K562 (cell line): ENCODE results near the gene ALK. TPM values are rescaled to one million over a fixed set of nuclear protein-coding genes. Genes with fewer than 3 reads are reported as not detected.

ENCODE experiments used
- ATAC-seq: fragments of 200-7000 bp; cut with Tn5 transposase; 3 replicates; pipeline ENCODE4 v1.9.1; 2020; ENCODE audit warnings: moderate library complexity
- BruUV-seq: library from RNA; stranded (reverse); fragments of 400-500 nt; replicated peaks from 2 replicates; lab custom pipeline; 2021; lab: Mats Ljungman, UMichigan
- CTCF ChIA-PET: fragments of 300-600 bp; formaldehyde crosslinking; extraction: SDS; loops from one replicate; lab custom pipeline; 2021; ENCODE audit warnings: low intra/inter-chr PET ratio; lab: Yijun Ruan, JAX
- POLR2A ChIA-PET: fragments of 300-600, 350-650 bp; sonication (Branson Sonifier 250); formaldehyde crosslinking; extraction: SDS; loops from one replicate; lab custom pipeline; 2021; ENCODE audit warnings: antibody characterized with exemption, inconsistent platforms; lab: Yijun Ruan, JAX
- DNase-seq, 4 experiments: peaks; one replicate each; pipeline versions ENCODE4 v3.0.0 to v3.0.0-alpha.2; 2011 to 2018; ENCODE audit warnings: low spot score in 3 of 4, mixed read lengths in 3 of 4; ENCODE audit errors: extremely low read depth in 1 of 4
- FAIRE-seq: peaks from 2 replicates; lab custom pipeline; 2011; peaks lifted over from hg19 to GRCh38; lab: Jason Lieb, UNC
- H2AFZ ChIP-seq: 2 replicates; pipeline ENCODE4 v1.6.0; 2011; ENCODE audit warnings: low read depth, low read length, control low read depth, inconsistent platforms
- H3K27ac ChIP-seq: fragments of 200-600 bp; 3 replicates; pipeline ENCODE4 v1.8.0; 2011; ENCODE audit warnings: low read depth, mild to moderate bottlenecking, control low read depth, inconsistent platforms, low read length, moderate library complexity, mixed read lengths; ENCODE audit errors: extremely low read depth
- H3K27me3 ChIP-seq, 2 experiments: fragments of 300-600 bp in 1 of 2; 2 replicates in 1 of 2; 3 replicates in 1 of 2; pipeline versions ENCODE4 v1.6.0 to v1.8.0; 2011; ENCODE audit warnings: inconsistent platforms in 2 of 2, low read length in 2 of 2, mild to moderate bottlenecking in 1 of 2, mixed read lengths in 1 of 2, moderate library complexity in 1 of 2; ENCODE audit not compliant: control insufficient read depth in 2 of 2, insufficient read depth in 2 of 2
- H3K36me3 ChIP-seq: fragments of 300-600 bp; 3 replicates; pipeline ENCODE4 v1.8.0; 2011; ENCODE audit warnings: mild to moderate bottlenecking, low read length, inconsistent platforms; ENCODE audit not compliant: control insufficient read depth, insufficient read depth
- H3K4me1 ChIP-seq, 2 experiments: fragments of 200-600 bp in 1 of 2; replicated peaks in 1 of 2; 2 replicates in 1 of 2; 3 replicates in 1 of 2; pipeline versions ENCODE4 v1.5.1 to v1.8.0; 2011; ENCODE audit warnings: inconsistent platforms in 2 of 2, low read length in 2 of 2, mild to moderate bottlenecking in 1 of 2, mixed read lengths in 1 of 2, moderate library complexity in 1 of 2; ENCODE audit not compliant: control insufficient read depth in 2 of 2, insufficient read depth in 2 of 2
- H3K4me2 ChIP-seq: 2 replicates; pipeline ENCODE4 v1.6.1; 2011; ENCODE audit warnings: low read length, control low read depth, inconsistent platforms, mixed read lengths; ENCODE audit not compliant: insufficient read depth
- H3K4me3 ChIP-seq: fragments of 200-600 bp; sonication (generic), shearing (Covaris generic); 2 replicates; pipeline ENCODE4 v1.5.1; 2016; ENCODE audit warnings: control low read depth, inconsistent platforms
- H3K79me2 ChIP-seq: fragments of 200-600 bp; 3 replicates; pipeline ENCODE4 v1.8.0; 2011; ENCODE audit warnings: low read length, inconsistent platforms; ENCODE audit not compliant: control insufficient read depth, insufficient read depth
- H3K9ac ChIP-seq, 2 experiments: 2 replicates each; pipeline versions ENCODE4 v1.6.0 to v1.6.1; 2011; ENCODE audit warnings: low read depth in 2 of 2, low read length in 2 of 2, control low read depth in 1 of 2, inconsistent platforms in 1 of 2, mild to moderate bottlenecking in 1 of 2, mixed read lengths in 1 of 2; ENCODE audit not compliant: insufficient read depth in 1 of 2
- H3K9me1 ChIP-seq: one replicate; pipeline ENCODE4 v1.6.0; 2011; ENCODE audit warnings: inconsistent platforms, mild to moderate bottlenecking, low read length, moderate library complexity; ENCODE audit not compliant: control insufficient read depth, insufficient read depth
- H3K9me3 ChIP-seq: replicated peaks from 2 replicates; pipeline ENCODE4 v1.5.1; 2011; ENCODE audit warnings: low read depth, low read length, inconsistent platforms; ENCODE audit not compliant: control insufficient read depth, insufficient read depth
- H4K20me1 ChIP-seq: replicated peaks from 2 replicates; pipeline ENCODE4 v1.6.1; 2011; ENCODE audit warnings: low read length, inconsistent platforms, mixed read lengths; ENCODE audit not compliant: control insufficient read depth, insufficient read depth
- ARHGAP35 ChIP-seq: fragments of 450-650 bp; IDR thresholded peaks from 2 replicates; pipeline ENCODE4 v1.6.1; 2018; ENCODE audit not compliant: partially characterized antibody
- ELF4 ChIP-seq: fragments of 450-650 bp; formaldehyde crosslinking; IDR thresholded peaks from 2 replicates; pipeline ENCODE4 v1.4.0; 2022; ENCODE audit warnings: missing genetic modification characterization
- FOS ChIP-seq: IDR thresholded peaks from 3 replicates; pipeline ENCODE4 v1.6.1; 2011; ENCODE audit not compliant: insufficient read length; ENCODE audit errors: extremely low read depth
- FOXP4 ChIP-seq: sonication (generic); formaldehyde crosslinking; IDR thresholded peaks from 2 replicates; pipeline ENCODE4 v1.8.0; 2022; ENCODE audit warnings: mild to moderate bottlenecking, missing genetic modification reagents, borderline replicate concordance
- NFYB ChIP-seq: IDR thresholded peaks from 2 replicates; pipeline ENCODE4 v1.6.1; 2011; ENCODE audit warnings: mild to moderate bottlenecking, moderate library complexity; ENCODE audit not compliant: insufficient read length; ENCODE audit errors: extremely low read depth
- STAG1 ChIP-seq: sonication (generic); formaldehyde crosslinking; IDR thresholded peaks from 2 replicates; pipeline ENCODE4 v1.5.0; 2020; ENCODE audit warnings: missing genetic modification reagents, borderline replicate concordance
- ZBTB9 ChIP-seq: fragments of 450-650 bp; formaldehyde crosslinking; IDR thresholded peaks from 2 replicates; pipeline ENCODE4 v1.4.0; 2020; ENCODE audit warnings: mild to moderate bottlenecking, moderate library complexity
- ZNF592 ChIP-seq: fragments of 450-650 bp; IDR thresholded peaks from 2 replicates; pipeline ENCODE4 v1.6.1; 2017; ENCODE audit warnings: antibody characterized with exemption, mild to moderate bottlenecking
- WGBS: fragments of 100-300 bp; shearing (Covaris generic); methylation state at CpG from one replicate; pipeline ENCODE4 v1.1.6; 2016; ENCODE audit warnings: low coverage, mixed read lengths; ENCODE audit not compliant: insufficient coverage; ENCODE audit errors: missing lambda C conversion rate; 5-methylcytosine and 5-hydroxymethylcytosine counted together
- in situ Hi-C: fragments of 300-500 bp; cut with MboI; formaldehyde crosslinking; loops from 4 replicates; pipeline ENCODE4 v1.15.0; 2018; ENCODE audit warnings: inconsistent platforms, mixed read lengths
- intact Hi-C: fragments of 100-400 bp; cut with micrococcal nuclease; formaldehyde crosslinking; loops from 2 replicates; pipeline ENCODE4 v1.14.2; 2022
- polyA plus RNA-seq, 8 experiments: library from polyadenylated mRNA; depleted of rRNA in 4 of 8; stranded (reverse) in 5 of 8; unstranded in 3 of 8; fragments of >200 nt; fragmentation: Nextera tagmentation in 2 of 8; fragmentation: Illumina TruSeq in 1 of 8; extraction: Ambion mirVana in 2 of 8; extraction: Trizol in 1 of 8; gene quantifications; 2 replicates each; pipeline versions ENCODE4 v1.2.1 to v1.2.3, GENCODE V29; 2011 to 2014; ENCODE audit warnings: inconsistent platforms in 1 of 8, missing spikeins in 1 of 8
- total RNA-seq, 7 experiments: library from RNA; depleted of rRNA in 6 of 7; stranded (reverse); fragments of >200 nt in 6 of 7; fragmentation: Illumina TruSeq in 2 of 7; extraction: Trizol in 2 of 7; gene quantifications; 2 replicates each; pipeline versions ENCODE4 v1.2.1 to v1.2.3, GENCODE V29; 2011 to 2021; ENCODE audit warnings: low replicate concordance in 1 of 7

Gene ALK
- total and polyA plus RNA-seq, 9 of the 15 experiments (the other 6 are each of a cell fraction or from before 2014, with no cell fraction given): not detected

GRCh38 chr2:29611261-29611660 lies 310.1 kb downstream of the ALK start (continued):
- TF ChIP-seq ZBTB9 (CRISPR knock-in tag): no peak
- TF ChIP-seq ZNF592: no peak

GRCh38 chr2:29610569-29610968 lies 310.8 kb downstream of the ALK start:
- BruUV-seq: no TSS peak
- CTCF ChIA-PET: no interaction called here
- H3K79me2 ChIP-seq: no peaks in the 10 kb centered on the region
- H3K4me3 ChIP-seq: no peak overlapping the region
- DNase-seq (no peak), ATAC-seq (no peak), FAIRE-seq (no peak)
- no peaks in the 10 kb centered on the region for H3K27me3 ChIP-seq
- H3K27ac ChIP-seq: no peak overlapping the region
- POLR2A ChIA-PET: no interaction called here
- H3K9me3 ChIP-seq: no peaks in the 10 kb centered on the region
- no peak overlapping the region for H2AFZ ChIP-seq
- H4K20me1 ChIP-seq: no peaks in the 10 kb centered on the region
- H3K4me1 ChIP-seq: no peaks in the 10 kb centered on the region
- H3K9me1 ChIP-seq: no peaks in the 10 kb centered on the region
- 0% methylated on average over 3 of the region's 3 CpGs for WGBS
- no peak overlapping the region for H3K9ac ChIP-seq
- no peak overlapping the region for H3K4me2 ChIP-seq
- in situ Hi-C loops (no loop called here), intact Hi-C loops (no loop called here)
- no peak for TF ChIP-seq FOXP4
- TF ChIP-seq STAG1 (CRISPR knock-in tag): no peak
- TF ChIP-seq ARHGAP35: no peak
- no peak for TF ChIP-seq NFYB
- no peak for TF ChIP-seq ELF4 (CRISPR knock-in tag)
- TF ChIP-seq FOS: no peak
- no peaks in the 10 kb centered on the region for H3K36me3 ChIP-seq
